ENCODE data around the gene FBXL17. TPM values are rescaled to one million over a fixed set of nuclear protein-coding genes. Genes with fewer than 3 reads are reported as not detected.

The FBXL17 gene
- total and polyA plus RNA-seq, 2 of the 4 experiments (the other 2 are of a cell fraction), result 3.9 to 8.1 TPM

DNA sequence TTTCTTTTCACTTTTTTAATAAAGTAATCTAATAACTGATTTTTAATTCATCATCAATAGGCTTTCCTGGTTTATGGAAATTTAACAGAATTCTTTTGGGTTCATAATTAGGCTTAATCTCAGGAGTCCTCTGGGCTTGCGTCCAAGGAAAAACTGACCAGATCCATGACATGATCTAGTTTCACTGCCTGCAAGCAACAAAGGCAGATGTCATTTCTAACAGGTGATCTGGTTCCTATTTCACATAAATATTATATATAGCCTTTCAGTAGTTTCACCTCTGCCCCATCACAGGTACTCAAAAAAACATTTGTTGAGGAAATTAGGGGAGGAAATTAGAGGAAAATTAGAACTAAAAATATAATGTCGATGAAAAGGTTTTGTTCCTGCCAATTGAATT is 126.4 kb downstream of the FBXL17 start:
- dilution Hi-C loops (cut with HindIII; ENCODE audit: low sequenced_read_pairs, unreplicated experiment), result no loop called here

More for the DNA sequence above, 126.4 kb downstream of the FBXL17 start:
- no peak for TF ChIP-seq FOS (IDR thresholded peaks at IDR 0.05; ENCODE audit: low read depth, low read length)
- no peak for TF ChIP-seq MAZ (IDR thresholded peaks at IDR 0.05; ENCODE audit: borderline replicate concordance, low read depth, low read length)
- no peak for TF ChIP-seq NFE2L2 (IDR thresholded peaks at IDR 0.05; ENCODE audit: low read depth, low read length)
- no peak for TF ChIP-seq CHD1 (IDR thresholded peaks at IDR 0.05; ENCODE audit: low read depth, low read length)
- TF ChIP-seq RFX5 (IDR thresholded peaks at IDR 0.05; ENCODE audit: low read depth, low read length), result no peak
- TF ChIP-seq, protein P1, sequence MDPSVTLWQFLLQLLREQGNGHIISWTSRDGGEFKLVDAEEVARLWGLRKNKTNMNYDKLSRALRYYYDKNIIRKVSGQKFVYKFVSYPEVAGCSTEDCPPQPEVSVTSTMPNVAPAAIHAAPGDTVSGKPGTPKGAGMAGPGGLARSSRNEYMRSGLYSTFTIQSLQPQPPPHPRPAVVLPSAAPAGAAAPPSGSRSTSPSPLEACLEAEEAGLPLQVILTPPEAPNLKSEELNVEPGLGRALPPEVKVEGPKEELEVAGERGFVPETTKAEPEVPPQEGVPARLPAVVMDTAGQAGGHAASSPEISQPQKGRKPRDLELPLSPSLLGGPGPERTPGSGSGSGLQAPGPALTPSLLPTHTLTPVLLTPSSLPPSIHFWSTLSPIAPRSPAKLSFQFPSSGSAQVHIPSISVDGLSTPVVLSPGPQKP (IDR thresholded peaks at IDR 0.05; ENCODE audit: borderline replicate concordance, low read depth, low read length), result no peak
- TF ChIP-seq, protein P2, sequence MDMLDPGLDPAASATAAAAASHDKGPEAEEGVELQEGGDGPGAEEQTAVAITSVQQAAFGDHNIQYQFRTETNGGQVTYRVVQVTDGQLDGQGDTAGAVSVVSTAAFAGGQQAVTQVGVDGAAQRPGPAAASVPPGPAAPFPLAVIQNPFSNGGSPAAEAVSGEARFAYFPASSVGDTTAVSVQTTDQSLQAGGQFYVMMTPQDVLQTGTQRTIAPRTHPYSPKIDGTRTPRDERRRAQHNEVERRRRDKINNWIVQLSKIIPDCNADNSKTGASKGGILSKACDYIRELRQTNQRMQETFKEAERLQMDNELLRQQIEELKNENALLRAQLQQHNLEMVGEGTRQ (IDR thresholded peaks at IDR 0.05; ENCODE audit: low read depth, low read length), result no peak
- no peak for TF ChIP-seq MAFK (IDR thresholded peaks at IDR 0.05; ENCODE audit: low read depth, low read length)
- no peak for TF ChIP-seq POLR2A (IDR thresholded peaks at IDR 0.05; ENCODE audit: low read depth, low read length)
- TF ChIP-seq MXI1 (IDR thresholded peaks at IDR 0.05; ENCODE audit: borderline replicate concordance, low read depth, low read length), result no peak
- TF ChIP-seq SMC3 (IDR thresholded peaks at IDR 0.05; ENCODE audit: low read depth, low read length), result no peak
- TF ChIP-seq RCOR1 (IDR thresholded peaks at IDR 0.05; ENCODE audit: insufficient replicate concordance, low read length), result no peak
- no peak for TF ChIP-seq RAD21 (IDR thresholded peaks at IDR 0.05; ENCODE audit: low read length)
- TF ChIP-seq, protein P3, sequence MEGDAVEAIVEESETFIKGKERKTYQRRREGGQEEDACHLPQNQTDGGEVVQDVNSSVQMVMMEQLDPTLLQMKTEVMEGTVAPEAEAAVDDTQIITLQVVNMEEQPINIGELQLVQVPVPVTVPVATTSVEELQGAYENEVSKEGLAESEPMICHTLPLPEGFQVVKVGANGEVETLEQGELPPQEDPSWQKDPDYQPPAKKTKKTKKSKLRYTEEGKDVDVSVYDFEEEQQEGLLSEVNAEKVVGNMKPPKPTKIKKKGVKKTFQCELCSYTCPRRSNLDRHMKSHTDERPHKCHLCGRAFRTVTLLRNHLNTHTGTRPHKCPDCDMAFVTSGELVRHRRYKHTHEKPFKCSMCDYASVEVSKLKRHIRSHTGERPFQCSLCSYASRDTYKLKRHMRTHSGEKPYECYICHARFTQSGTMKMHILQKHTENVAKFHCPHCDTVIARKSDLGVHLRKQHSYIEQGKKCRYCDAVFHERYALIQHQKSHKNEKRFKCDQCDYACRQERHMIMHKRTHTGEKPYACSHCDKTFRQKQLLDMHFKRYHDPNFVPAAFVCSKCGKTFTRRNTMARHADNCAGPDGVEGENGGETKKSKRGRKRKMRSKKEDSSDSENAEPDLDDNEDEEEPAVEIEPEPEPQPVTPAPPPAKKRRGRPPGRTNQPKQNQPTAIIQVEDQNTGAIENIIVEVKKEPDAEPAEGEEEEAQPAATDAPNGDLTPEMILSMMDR (conservative IDR thresholded peaks at IDR 0.05; ENCODE audit: low read depth, low read length), result no peak
- in situ Hi-C loops (cut with MboI; ENCODE audit: low sequenced_read_pairs) (loop anchor here (5.0 kb wide), 1 partner anchor 87 kb away; no protein-coding TSS in a partner anchor), intact Hi-C loops (cut with micrococcal nuclease) (no loop called here)
- Histone ChIP-seq H3K4me2 (ENCODE audit: low read depth, low read length) (no peak overlapping the region), H3K4me3 (ENCODE audit: insufficient read depth, low read depth, low read length) (no peak overlapping the region), H3K9me3 (ENCODE audit: control insufficient read depth, insufficient read depth, low read length) (no peaks in the 10 kb centered on the region), H3K18ac (ENCODE audit: low read depth, low read length) (no peak overlapping the region), H2AK5ac (ENCODE audit: low read depth, low read length) (no peak overlapping the region), H2AFZ (replicated peaks; ENCODE audit: low read length, poor library complexity) (no peak overlapping the region), H4K20me1 (ENCODE audit: insufficient read depth, low read length) (no peaks in the 10 kb centered on the region), H3K14ac (replicated peaks; ENCODE audit: low read depth, low read length) (no peak overlapping the region), H3K36me3 (ENCODE audit: control insufficient read depth, insufficient read depth, low read length) (no peaks in the 10 kb centered on the region), H4K91ac (ENCODE audit: insufficient read depth, low read depth, low read length) (no peak overlapping the region), H3K27me3 (ENCODE audit: control insufficient read depth, insufficient read depth, low read length) (no peaks in the 10 kb centered on the region), H2BK120ac (ENCODE audit: low read depth, low read length) (no peak overlapping the region), H3K79me1 (ENCODE audit: low read depth in 1 of 2, low read length in 2 of 2) (0 out of 4 replicates have a peak, but pooled peaks cover 3 to 4% of the 10 kb centered on the region in 2 experiments), H2BK5ac (ENCODE audit: low read depth, low read length, poor library complexity, severe bottlenecking) (no peak overlapping the region), H2AK9ac (replicated peaks; ENCODE audit: low read depth, low read length, poor library complexity) (no peak overlapping the region), H3K9ac (ENCODE audit: low read depth, low read length) (no peak overlapping the region), H4K5ac (ENCODE audit: low read depth, low read length) (no peak overlapping the region), H4K8ac (ENCODE audit: low read depth in 2 of 2, low read length in 2 of 2) (no peak overlapping the region), H3K4me1 (ENCODE audit: control insufficient read depth, insufficient read depth, low read length) (no peaks in the 10 kb centered on the region), H3K4ac (ENCODE audit: low read depth, low read length) (no peak overlapping the region), H2BK15ac (ENCODE audit: low read depth, low read length) (no peak overlapping the region), H3K27ac (ENCODE audit: insufficient read depth, low read length) (no peak overlapping the region), H2BK20ac (ENCODE audit: low read depth, low read length) (no peak overlapping the region), H3K9me1 (ENCODE audit: insufficient read depth, low read length) (no peaks in the 10 kb centered on the region), H3K56ac (ENCODE audit: extremely low read depth, insufficient read depth, low read length) (no peak overlapping the region), H3K23ac (ENCODE audit: low read depth, low read length) (no peak overlapping the region)
- DNase-seq (no peak), ATAC-seq (ENCODE audit: low read depth) (no peak)
- BruUV-seq (replicated peaks), result no TSS peak
- WGBS, 2 experiments (ENCODE audit: extremely low coverage in 2 of 2, insufficient read length in 1 of 2), result 100% methylated on average over 1 of the region's 2 CpGs; no CpG with 5 or more reads in 1 of the 2 experiments
- ChIA-PET POLR2A (ENCODE audit: unreplicated experiment) (no interaction called here), CTCF (no interaction called here)

Measured in IMR-90 (cell line).